IMR-90 (cell line): Measurements from ENCODE around the gene HS6ST3. TPM values are rescaled to one million over a fixed set of nuclear protein-coding genes. Genes with fewer than 3 reads are reported as not detected.

Source experiments
- ATAC-seq: fragments of 200-7000 bp; cut with Tn5 transposase; 2 replicates; pipeline ENCODE4 v1.9.1; 2020; ENCODE audit warnings: low read depth, mild to moderate bottlenecking, moderate library complexity
- BruUV-seq: library from RNA; stranded (reverse); fragments of 400-500 nt; replicated peaks from 2 replicates; lab custom pipeline; 2021; lab: Mats Ljungman, UMichigan
- CTCF ChIA-PET: fragments of 300-600 bp; formaldehyde crosslinking; extraction: SDS; loops from one replicate; lab custom pipeline; 2021; ENCODE audit warnings: antibody characterized with exemption; lab: Yijun Ruan, JAX
- POLR2A ChIA-PET: fragments of 300-600 bp; sonication (Branson Sonifier 250); formaldehyde crosslinking; loops from one replicate; lab custom pipeline; 2022; ENCODE audit warnings: antibody characterized with exemption; ENCODE audit not compliant: unreplicated experiment; lab: Charles Lee
- DNase-seq: peaks from one replicate; pipeline ENCODE4 v3.0.0; 2013
- H2AFZ ChIP-seq: replicated peaks from 2 replicates; pipeline ENCODE3; 2013; ENCODE audit warnings: low read length, mild to moderate bottlenecking; ENCODE audit not compliant: poor library complexity
- H2AK5ac ChIP-seq: 2 replicates; pipeline ENCODE4 v1.6.1; 2013; ENCODE audit warnings: low read depth, low read length, inconsistent platforms
- H2AK9ac ChIP-seq: replicated peaks from 2 replicates; pipeline ENCODE3; 2013; ENCODE audit warnings: mild to moderate bottlenecking, low read depth, low read length, moderate library complexity; ENCODE audit not compliant: poor library complexity
- H2BK120ac ChIP-seq: 2 replicates; pipeline ENCODE4 v1.6.1; 2013; ENCODE audit warnings: low read depth, low read length, inconsistent platforms
- H2BK15ac ChIP-seq: 3 replicates; pipeline ENCODE4 v1.6.1; 2013; ENCODE audit warnings: low read depth, low read length, inconsistent platforms
- H2BK20ac ChIP-seq: 2 replicates; pipeline ENCODE4 v1.6.1; 2013; ENCODE audit warnings: low read depth, mild to moderate bottlenecking, inconsistent platforms, low read length, moderate library complexity
- H2BK5ac ChIP-seq: 2 replicates; pipeline ENCODE4 v1.6.1; 2013; ENCODE audit warnings: mild to moderate bottlenecking, low read depth, low read length, inconsistent platforms; ENCODE audit not compliant: poor library complexity, severe bottlenecking
- H3K14ac ChIP-seq: replicated peaks from 2 replicates; pipeline ENCODE4 v1.6.1; 2013; ENCODE audit warnings: low read depth, low read length, inconsistent platforms
- H3K18ac ChIP-seq: 2 replicates; pipeline ENCODE4 v1.6.1; 2013; ENCODE audit warnings: low read depth, low read length, control low read depth
- H3K23ac ChIP-seq: 2 replicates; pipeline ENCODE4 v1.6.1; 2013; ENCODE audit warnings: low read depth, low read length, inconsistent platforms
- H3K27ac ChIP-seq: 2 replicates; pipeline ENCODE4 v1.5.1; 2013; ENCODE audit warnings: mild to moderate bottlenecking, control low read depth, low read length; ENCODE audit not compliant: insufficient read depth
- H3K27me3 ChIP-seq: 2 replicates; pipeline ENCODE4 v1.6.1; 2013; ENCODE audit warnings: low read length; ENCODE audit not compliant: control insufficient read depth, insufficient read depth
- H3K36me3 ChIP-seq: 2 replicates; pipeline ENCODE4 v1.6.1; 2013; ENCODE audit warnings: low read length, mixed read lengths; ENCODE audit not compliant: control insufficient read depth, insufficient read depth
- H3K4ac ChIP-seq: 2 replicates; pipeline ENCODE4 v1.6.1; 2013; ENCODE audit warnings: low read depth, low read length, inconsistent platforms
- H3K4me1 ChIP-seq: 2 replicates; pipeline ENCODE4 v1.6.1; 2013; ENCODE audit warnings: low read length, mixed read lengths; ENCODE audit not compliant: control insufficient read depth, insufficient read depth
- H3K4me2 ChIP-seq: 2 replicates; pipeline ENCODE4 v1.6.1; 2013; ENCODE audit warnings: low read depth, mild to moderate bottlenecking, control low read depth, low read length, moderate library complexity
- H3K4me3 ChIP-seq: 2 replicates; pipeline ENCODE4 v1.5.1; 2013; ENCODE audit warnings: low read depth, mild to moderate bottlenecking, control low read depth, low read length, moderate library complexity; ENCODE audit not compliant: insufficient read depth
- H3K56ac ChIP-seq: 2 replicates; pipeline ENCODE4 v1.6.1; 2013; ENCODE audit warnings: low read length, inconsistent platforms; ENCODE audit not compliant: insufficient read depth; ENCODE audit errors: extremely low read depth
- H3K79me1 ChIP-seq, 2 experiments: 2 replicates each; pipeline ENCODE4 v1.6.1; 2013; ENCODE audit warnings: low read length in 2 of 2, inconsistent platforms in 1 of 2, low read depth in 1 of 2
- H3K9ac ChIP-seq: 2 replicates; pipeline ENCODE4 v1.6.1; 2013; ENCODE audit warnings: low read depth, low read length, control low read depth
- H3K9me1 ChIP-seq: 2 replicates; pipeline ENCODE4 v1.6.1; 2013; ENCODE audit warnings: low read length, inconsistent platforms; ENCODE audit not compliant: insufficient read depth
- H3K9me3 ChIP-seq: 2 replicates; pipeline ENCODE4 v1.6.1; 2013; ENCODE audit warnings: low read length; ENCODE audit not compliant: control insufficient read depth, insufficient read depth
- H4K20me1 ChIP-seq: 2 replicates; pipeline ENCODE4 v1.6.1; 2013; ENCODE audit warnings: low read length, inconsistent platforms; ENCODE audit not compliant: insufficient read depth
- H4K5ac ChIP-seq: 2 replicates; pipeline ENCODE4 v1.6.1; 2013; ENCODE audit warnings: mild to moderate bottlenecking, low read depth, low read length, control low read depth
- H4K8ac ChIP-seq, 2 experiments: 2 replicates each; pipeline ENCODE4 v1.6.1; 2013; ENCODE audit warnings: low read depth in 2 of 2, low read length in 2 of 2, control low read depth in 1 of 2, inconsistent platforms in 1 of 2
- H4K91ac ChIP-seq: 2 replicates; pipeline ENCODE4 v1.6.1; 2013; ENCODE audit warnings: low read depth, low read length, inconsistent platforms; ENCODE audit not compliant: insufficient read depth
- CEBPB ChIP-seq: IDR thresholded peaks from 2 replicates; pipeline ENCODE4 v1.6.1; 2012; ENCODE audit warnings: low read depth, low read length, improper control_type of control experiment
- SMC3 ChIP-seq: fragments of 150-350 bp; IDR thresholded peaks from 2 replicates; pipeline ENCODE4 v1.6.1; 2016; ENCODE audit warnings: low read depth, mild to moderate bottlenecking, antibody characterized with exemption, low read length, moderate library complexity
- WGBS, 2 experiments: methylation state at CpG; one replicate each; pipeline versions ENCODE4 v1.1.5 to v1.1.7; 2013; ENCODE audit warnings: missing lambda C conversion rate in 2 of 2; ENCODE audit not compliant: insufficient read length in 1 of 2; ENCODE audit errors: extremely low coverage in 2 of 2; 5-methylcytosine and 5-hydroxymethylcytosine counted together
- dilution Hi-C: fragments of 300-500 bp; cut with HindIII; formaldehyde crosslinking; loops from one replicate; pipeline ENCODE4 v1.14.3; 2018; ENCODE audit warnings: low sequenced_read_pairs; ENCODE audit not compliant: unreplicated experiment
- in situ Hi-C: fragments of 300-500 bp; cut with MboI; formaldehyde crosslinking; loops from 3 replicates; pipeline ENCODE4 v1.14.3; 2019; ENCODE audit warnings: low sequenced_read_pairs, inconsistent platforms, mixed read lengths
- intact Hi-C: fragments of 100-400 bp; cut with micrococcal nuclease; formaldehyde crosslinking; loops from 2 replicates; pipeline ENCODE4 v1.10.0; 2022
- polyA plus RNA-seq, 3 experiments: library from polyadenylated mRNA; depleted of rRNA; stranded (reverse); fragments of >200 nt; gene quantifications; 2 replicates each; pipeline ENCODE4 v1.2.3, GENCODE V29; 2012; ENCODE audit warnings: low replicate concordance in 1 of 3
- total RNA-seq: library from RNA; depleted of rRNA; stranded (reverse); fragments of >200 nt; gene quantifications from 2 replicates; pipeline ENCODE4 v1.2.3, GENCODE V29; 2012
- TF ChIP-seq, protein P1 (sequence below): conservative IDR thresholded peaks from 2 replicates; pipeline ENCODE4 v1.5.1; 2012; ENCODE audit warnings: mild to moderate bottlenecking, low read depth, low read length, improper control_type of control experiment

The HS6ST3 gene
- total and polyA plus RNA-seq, 2 of the 4 experiments (the other 2 are of a cell fraction): not detected

DNA sequence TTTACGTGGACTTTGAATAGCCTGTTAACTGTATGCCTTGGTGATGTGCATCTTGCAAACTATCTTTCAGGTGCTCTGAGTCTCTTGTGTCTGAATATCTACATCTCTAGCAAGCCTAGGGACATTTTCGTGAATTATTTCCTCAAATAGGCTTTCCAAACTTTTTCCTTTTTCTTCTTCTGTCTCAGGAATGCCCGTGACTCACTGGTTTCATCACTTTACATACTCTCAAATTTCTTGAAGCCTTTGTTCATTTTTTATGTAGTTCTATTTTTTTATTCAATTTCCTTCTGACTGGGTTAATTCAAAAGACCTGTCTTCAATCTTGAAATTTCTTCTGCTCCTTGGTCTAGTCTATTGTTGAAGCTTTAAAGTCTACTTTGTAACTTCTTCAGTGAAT lies 572.1 kb downstream of the HS6ST3 start:
- no peak overlapping the region for H2BK20ac ChIP-seq
- dilution Hi-C loops: no loop called here
- no peaks in the 10 kb centered on the region for H3K9me1 ChIP-seq
- H3K56ac ChIP-seq: no peak overlapping the region
- H3K14ac ChIP-seq: no peak overlapping the region
- no peak overlapping the region for H2BK15ac ChIP-seq
- no peak overlapping the region for H3K4me2 ChIP-seq
- H3K4ac ChIP-seq: no peak overlapping the region
- H2AFZ ChIP-seq: no peak overlapping the region
- H3K27ac ChIP-seq: no peak overlapping the region
- intact Hi-C loops: no loop called here
- H3K9ac ChIP-seq: no peak overlapping the region
- in situ Hi-C loops: no loop called here
- no peak for ATAC-seq
- H4K91ac ChIP-seq: no peak overlapping the region
- H3K23ac ChIP-seq: no peak overlapping the region
- no peak overlapping the region for H3K4me3 ChIP-seq
- H4K5ac ChIP-seq: no peak overlapping the region
- no peaks in the 10 kb centered on the region for H4K20me1 ChIP-seq
- DNase-seq: no peak
- WGBS, 2 experiments: no CpG with 5 or more reads among the region's 3 CpGs
- H4K8ac ChIP-seq: no peak overlapping the region
- H2BK5ac ChIP-seq: no peak overlapping the region
- H3K4me1 ChIP-seq: no peaks in the 10 kb centered on the region
- CTCF ChIA-PET: no interaction called here
- no TSS peak for BruUV-seq
- H3K79me1 ChIP-seq: no peaks in the 10 kb centered on the region
- no peak for TF ChIP-seq CEBPB
- TF ChIP-seq SMC3: no peak
- TF ChIP-seq, protein P1, sequence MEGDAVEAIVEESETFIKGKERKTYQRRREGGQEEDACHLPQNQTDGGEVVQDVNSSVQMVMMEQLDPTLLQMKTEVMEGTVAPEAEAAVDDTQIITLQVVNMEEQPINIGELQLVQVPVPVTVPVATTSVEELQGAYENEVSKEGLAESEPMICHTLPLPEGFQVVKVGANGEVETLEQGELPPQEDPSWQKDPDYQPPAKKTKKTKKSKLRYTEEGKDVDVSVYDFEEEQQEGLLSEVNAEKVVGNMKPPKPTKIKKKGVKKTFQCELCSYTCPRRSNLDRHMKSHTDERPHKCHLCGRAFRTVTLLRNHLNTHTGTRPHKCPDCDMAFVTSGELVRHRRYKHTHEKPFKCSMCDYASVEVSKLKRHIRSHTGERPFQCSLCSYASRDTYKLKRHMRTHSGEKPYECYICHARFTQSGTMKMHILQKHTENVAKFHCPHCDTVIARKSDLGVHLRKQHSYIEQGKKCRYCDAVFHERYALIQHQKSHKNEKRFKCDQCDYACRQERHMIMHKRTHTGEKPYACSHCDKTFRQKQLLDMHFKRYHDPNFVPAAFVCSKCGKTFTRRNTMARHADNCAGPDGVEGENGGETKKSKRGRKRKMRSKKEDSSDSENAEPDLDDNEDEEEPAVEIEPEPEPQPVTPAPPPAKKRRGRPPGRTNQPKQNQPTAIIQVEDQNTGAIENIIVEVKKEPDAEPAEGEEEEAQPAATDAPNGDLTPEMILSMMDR: no peak
- H3K18ac ChIP-seq: no peak overlapping the region
- peaks cover 10% of the 10 kb centered on the region for H3K9me3 ChIP-seq
- no peak overlapping the region for H2AK5ac ChIP-seq
- POLR2A ChIA-PET: no interaction called here
- no peak overlapping the region for H2AK9ac ChIP-seq
- H3K36me3 ChIP-seq: no peaks in the 10 kb centered on the region
- H2BK120ac ChIP-seq: no peak overlapping the region
- H3K27me3 ChIP-seq: no peaks in the 10 kb centered on the region
